ENCODE results near the gene TTC1. TPM values are rescaled to one million over a fixed set of nuclear protein-coding genes. Genes with fewer than 3 reads are reported as not detected.
A peak's percentile ranks its signal among the peaks of the same experiment; 100 is the strongest.

The TTC1 gene
- total RNA-seq, 2 experiments from 2014 or later, result 46.9 to 57.2 TPM

DNA sequence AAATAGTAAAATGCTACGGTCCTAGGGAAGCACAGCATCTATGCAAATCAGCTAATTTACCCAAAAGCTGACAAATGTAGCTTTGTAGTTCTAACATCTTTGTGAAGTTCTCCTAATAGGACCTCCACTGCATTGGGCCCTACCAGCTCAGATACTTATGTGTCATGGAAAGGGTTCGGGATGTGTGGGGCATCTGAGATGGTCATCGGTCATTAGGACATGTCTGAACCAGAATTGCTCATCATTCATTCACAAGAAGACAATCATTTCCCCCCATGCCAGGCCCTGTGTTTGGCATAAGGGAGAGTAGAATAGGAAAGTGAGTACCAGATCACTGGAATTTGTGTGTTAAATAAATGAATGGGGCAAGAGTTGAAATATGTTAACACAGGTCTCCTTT, 74.6 kb downstream of the TTC1 start:
- ChIA-PET POLR2A (no interaction called here), CTCF (interaction anchor here (1.0 kb wide), 1 partner anchor 25 kb away, joined by 3 read pairs; no protein-coding TSS in a partner anchor)
- Mint-ChIP-seq H3K4me1 (peaks cover 2% of the 10 kb centered on the region), H3K36me3 (ENCODE audit: low read depth) (no peaks in the 10 kb centered on the region), H3K9me3 (no peaks in the 10 kb centered on the region), H3K4me3 (no peak overlapping the region), H3K27ac (no peak overlapping the region), H3K27me3 (no peaks in the 10 kb centered on the region)
- DNase-seq, result no peak

GRCh38 chr5:160084144-160084543, 75.2 kb downstream of the TTC1 start:
- no peak overlapping the region for H3K27ac Mint-ChIP-seq
- ChIA-PET CTCF (interaction anchor here (1.0 kb wide), 1 partner anchor 25 kb away, joined by 3 read pairs; no protein-coding TSS in a partner anchor), POLR2A (no interaction called here)
- H3K9me3 Mint-ChIP-seq, result no peaks in the 10 kb centered on the region
- peaks cover 2% of the 10 kb centered on the region for H3K4me1 Mint-ChIP-seq
- H3K4me3 Mint-ChIP-seq, result no peak overlapping the region
- no peaks in the 10 kb centered on the region for H3K27me3 Mint-ChIP-seq
- no peak for DNase-seq
- no peaks in the 10 kb centered on the region for H3K36me3 Mint-ChIP-seq (ENCODE audit: low read depth)

GRCh38 chr5:160087199-160087598, 78.3 kb downstream of the TTC1 start:
- POLR2A ChIA-PET, result no interaction called here
- no peaks in the 10 kb centered on the region for H3K9me3 Mint-ChIP-seq
- no peaks in the 10 kb centered on the region for H3K27me3 Mint-ChIP-seq
- peaks cover 6% of the 10 kb centered on the region for H3K36me3 Mint-ChIP-seq (ENCODE audit: low read depth)
- CTCF ChIA-PET, result no interaction called here
- H3K4me3 Mint-ChIP-seq, result no peak overlapping the region
- DNase-seq, result no peak
- no peak overlapping the region for H3K27ac Mint-ChIP-seq
- peaks cover 1% of the 10 kb centered on the region for H3K4me1 Mint-ChIP-seq

GRCh38 chr5:160088805-160089204, 79.9 kb downstream of the TTC1 start:
- no peak overlapping the region for H3K4me3 Mint-ChIP-seq
- POLR2A ChIA-PET, result no interaction called here
- H3K9me3 Mint-ChIP-seq, result no peaks in the 10 kb centered on the region
- peaks cover 15% of the 10 kb centered on the region for H3K4me1 Mint-ChIP-seq
- H3K27me3 Mint-ChIP-seq, result no peaks in the 10 kb centered on the region
- CTCF ChIA-PET, result no interaction called here
- no peak for DNase-seq
- H3K36me3 Mint-ChIP-seq (ENCODE audit: low read depth), result peaks cover 20% of the 10 kb centered on the region
- no peak overlapping the region for H3K27ac Mint-ChIP-seq

- no peak for DNase-seq
- peaks cover 22% of the 10 kb centered on the region for H3K4me1 Mint-ChIP-seq
- H3K4me3 Mint-ChIP-seq, result no peak overlapping the region
- H3K27me3 Mint-ChIP-seq, result no peaks in the 10 kb centered on the region
- no peaks in the 10 kb centered on the region for H3K9me3 Mint-ChIP-seq
- CTCF ChIA-PET, result no interaction called here
- H3K27ac Mint-ChIP-seq, result no peak overlapping the region
- POLR2A ChIA-PET, result no interaction called here
- H3K36me3 Mint-ChIP-seq (ENCODE audit: low read depth), result peaks cover 27% of the 10 kb centered on the region
These were observed 80.6 kb downstream of the TTC1 start for GRCh38 chr5:160089531-160089930.

DNA sequence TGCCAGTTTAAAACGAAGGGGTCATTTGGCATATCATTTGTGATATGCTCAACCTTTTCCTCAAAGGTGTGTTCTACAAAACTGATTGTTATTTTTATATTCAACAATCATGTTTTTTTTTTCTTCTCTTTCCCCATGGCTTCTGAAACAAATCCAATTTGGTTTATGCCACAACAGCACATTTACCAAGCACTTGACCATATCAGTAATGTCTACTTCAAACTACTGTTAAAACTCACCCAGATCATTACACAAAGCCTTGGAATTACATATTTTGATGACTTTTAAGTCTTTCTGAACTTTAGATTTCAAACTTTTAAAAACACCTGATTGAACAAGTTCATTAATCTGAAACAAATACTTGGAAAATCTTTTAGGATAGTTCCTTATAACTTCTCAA, 81.1 kb downstream of the TTC1 start:
- no peak for DNase-seq
- Mint-ChIP-seq H3K27me3 (no peaks in the 10 kb centered on the region), H3K4me1 (peaks cover 23% of the 10 kb centered on the region), H3K9me3 (no peaks in the 10 kb centered on the region), H3K4me3 (no peak overlapping the region), H3K27ac (no peak overlapping the region), H3K36me3 (ENCODE audit: low read depth) (peaks cover 28% of the 10 kb centered on the region)
- CTCF ChIA-PET, result no interaction called here
- POLR2A ChIA-PET, result no interaction called here

- DNase-seq, result no peak
- peaks cover 32% of the 10 kb centered on the region for H3K36me3 Mint-ChIP-seq (ENCODE audit: low read depth)
- no peaks in the 10 kb centered on the region for H3K27me3 Mint-ChIP-seq
- CTCF ChIA-PET, result interaction anchor here (0.9 to 3.0 kb wide), 4 partner anchors 13 to 71 kb away, joined by 3 to 11 read pairs (median 4); no protein-coding TSS in a partner anchor
- no peak overlapping the region for H3K27ac Mint-ChIP-seq
- H3K4me1 Mint-ChIP-seq, result peaks cover 25% of the 10 kb centered on the region
- POLR2A ChIA-PET, result no interaction called here
- no peaks in the 10 kb centered on the region for H3K9me3 Mint-ChIP-seq
- no peak overlapping the region for H3K4me3 Mint-ChIP-seq
These were observed 83.6 kb downstream of the TTC1 start for GRCh38 chr5:160092514-160092913.

DNA sequence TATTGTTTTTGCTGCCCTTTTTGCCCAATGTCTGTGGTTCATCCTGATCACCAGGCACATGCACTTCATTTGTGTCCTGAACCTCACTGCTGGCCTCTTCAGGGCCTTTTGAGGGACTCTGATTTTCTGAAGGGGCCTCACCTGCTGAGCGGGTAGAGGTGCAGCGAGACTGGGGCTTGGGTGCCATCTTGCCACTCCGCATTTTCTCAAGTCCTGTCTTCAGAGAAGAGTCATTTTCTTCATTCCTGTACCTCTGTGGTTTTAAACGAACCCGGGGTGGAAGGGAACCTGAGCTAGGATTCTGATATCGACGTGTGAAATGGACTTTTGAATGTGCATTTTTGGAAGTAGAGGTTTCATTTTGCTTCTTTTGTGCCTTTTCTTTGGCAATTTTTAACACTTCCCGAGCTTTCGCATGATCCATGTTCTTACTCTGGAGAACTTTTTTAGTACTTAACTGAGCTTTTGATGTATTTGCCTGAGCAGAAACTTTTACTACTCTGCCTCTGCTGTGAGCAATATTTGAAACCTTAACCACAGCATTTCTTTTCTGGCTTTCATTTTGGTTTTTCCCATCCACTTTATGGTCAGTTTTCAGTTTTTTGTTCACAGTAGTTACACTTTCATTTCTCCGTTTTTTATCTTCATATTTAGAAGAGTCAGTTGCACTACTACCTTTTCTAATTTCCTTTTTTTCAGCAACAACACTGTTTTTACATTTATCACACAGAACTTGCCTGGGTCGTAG, 84.2 kb downstream of the TTC1 start:
- CTCF ChIA-PET, result interaction anchor here (0.9 to 3.0 kb wide), 3 partner anchors 14 to 71 kb away, joined by 3 to 11 read pairs (median 4); no protein-coding TSS in a partner anchor
- no peak for DNase-seq
- no peak overlapping the region for H3K4me3 Mint-ChIP-seq
- peaks cover 25% of the 10 kb centered on the region for H3K4me1 Mint-ChIP-seq
- POLR2A ChIA-PET, result no interaction called here
- H3K9me3 Mint-ChIP-seq, result no peaks in the 10 kb centered on the region
- H3K36me3 Mint-ChIP-seq (ENCODE audit: low read depth), result peaks cover 32% of the 10 kb centered on the region
- H3K27me3 Mint-ChIP-seq, result no peaks in the 10 kb centered on the region
- H3K27ac Mint-ChIP-seq, result no peak overlapping the region

- Mint-ChIP-seq H3K36me3 (ENCODE audit: low read depth) (peaks cover 33% of the 10 kb centered on the region), H3K9me3 (no peaks in the 10 kb centered on the region), H3K4me1 (peaks cover 25% of the 10 kb centered on the region), H3K4me3 (no peak overlapping the region), H3K27me3 (no peaks in the 10 kb centered on the region), H3K27ac (no peak overlapping the region)
- CTCF ChIA-PET, result no interaction called here
- DNase-seq, result no peak
- POLR2A ChIA-PET, result no interaction called here
These were observed 87.2 kb downstream of the TTC1 start for GRCh38 chr5:160096178-160096577.

- peaks cover 19% of the 10 kb centered on the region for H3K4me1 Mint-ChIP-seq
- H3K27ac Mint-ChIP-seq, result no peak overlapping the region
- DNase-seq, result no peak
- H3K4me3 Mint-ChIP-seq, result no peak overlapping the region
- no peaks in the 10 kb centered on the region for H3K9me3 Mint-ChIP-seq
- CTCF ChIA-PET, result no interaction called here
- POLR2A ChIA-PET, result no interaction called here
- no peaks in the 10 kb centered on the region for H3K27me3 Mint-ChIP-seq
- H3K36me3 Mint-ChIP-seq (ENCODE audit: low read depth), result peaks cover 26% of the 10 kb centered on the region
These were observed 89.1 kb downstream of the TTC1 start for GRCh38 chr5:160097991-160098390.

GRCh38 chr5:160105686-160106360, 96.9 kb downstream of the TTC1 start:
- Mint-ChIP-seq H3K27ac (peak overlapping the region; percentile 38), H3K4me3 (no peak overlapping the region), H3K36me3 (ENCODE audit: low read depth) (peaks cover 25% of the 10 kb centered on the region), H3K9me3 (no peaks in the 10 kb centered on the region), H3K4me1 (peaks cover 9% of the 10 kb centered on the region), H3K27me3 (no peaks in the 10 kb centered on the region)
- ChIA-PET CTCF (interaction anchor here (0.7 to 2.3 kb wide), 3 partner anchors 9 to 381 kb away, joined by 3 to 11 read pairs (median 5); no protein-coding TSS in a partner anchor), POLR2A (no interaction called here)
- DNase-seq, result no peak

GRCh38 chr5:160108124-160108523, 99.2 kb downstream of the TTC1 start:
- POLR2A ChIA-PET, result no interaction called here
- Mint-ChIP-seq H3K4me3 (no peak overlapping the region), H3K27ac (no peak overlapping the region), H3K27me3 (no peaks in the 10 kb centered on the region), H3K4me1 (peaks cover 9% of the 10 kb centered on the region), H3K36me3 (ENCODE audit: low read depth) (peaks cover 30% of the 10 kb centered on the region), H3K9me3 (no peaks in the 10 kb centered on the region)
- no peak for DNase-seq
- CTCF ChIA-PET, result interaction anchor here (0.8 to 2.3 kb wide), 4 partner anchors 15 to 39 kb away, joined by 3 to 11 read pairs (median 4); no protein-coding TSS in a partner anchor

All from activated CD4-positive, alpha-beta T cell treated with anti-CD3 and anti-CD28 coated beads, Interleukin-2, amount 10 ng/mL, durations not matched to agents 7 days and 5 days (primary cell).